H1 (cell line): ENCODE measurements around the gene MYOM1.

Experiments
- CHD2 ChIP-seq: IDR thresholded peaks from 2 replicates; pipeline ENCODE4 v1.6.1; 2012; ENCODE audit warnings: low read length, improper control_type of control experiment
- MAX ChIP-seq: IDR thresholded peaks from 2 replicates; pipeline ENCODE4 v1.6.1; 2012; ENCODE audit warnings: inconsistent platforms
- SAP30 ChIP-seq: fragments of 300-600 bp; sonication (generic); IDR thresholded peaks from 2 replicates; pipeline ENCODE4 v1.7.1; 2012; ENCODE audit warnings: low read length, moderate library complexity, mild to moderate bottlenecking, inconsistent platforms; ENCODE audit not compliant: insufficient read depth, insufficient replicate concordance

- TF ChIP-seq CHD2 (no peak), MAX (no peak), SAP30 (no peak)
Measured at GRCh38 chr18:3157606-3158005, 62.2 kb downstream of the MYOM1 start.
